Colonic mucosa (tissue), 4 donors: ENCODE data around the gene CDC5L. TPM values are rescaled to one million over a fixed set of nuclear protein-coding genes. Genes with fewer than 3 reads are reported as not detected.

Experiments
- DNase-seq: peaks from one replicate; pipeline ENCODE4 v3.0.0-alpha.2; 2020
- H3K27ac ChIP-seq: fragments of 200-600 bp; one replicate; pipeline ENCODE4 v1.8.0; 2021
- H3K27me3 ChIP-seq: fragments of 200-600 bp; one replicate; pipeline ENCODE4 v1.8.0; 2021
- H3K36me3 ChIP-seq: fragments of 200-600 bp; one replicate; pipeline ENCODE4 v1.8.0; 2021
- H3K4me1 ChIP-seq: fragments of 200-600 bp; one replicate; pipeline ENCODE4 v1.8.0; 2021; ENCODE audit warnings: mild to moderate bottlenecking
- H3K4me3 ChIP-seq: fragments of 200-600 bp; one replicate; pipeline ENCODE4 v1.8.0; 2021
- H3K9ac ChIP-seq, 2 donors: one replicate each; pipeline ENCODE4 v1.7.0; 2013; ENCODE audit warnings: control low read depth in 2 of 2, low read depth in 2 of 2, low read length in 2 of 2
- H3K9me3 ChIP-seq: fragments of 200-600 bp; one replicate; pipeline ENCODE4 v1.8.0; 2021
- CTCF ChIP-seq: fragments of 200-600 bp; IDR thresholded peaks from one replicate; pipeline ENCODE4 v1.8.0; 2022; ENCODE audit warnings: antibody characterized with exemption, mild to moderate bottlenecking
- intact Hi-C: fragments of 100-400 bp; cut with DNase I; formaldehyde crosslinking; loops from one replicate; pipeline ENCODE4 v1.14.1; 2022
- total RNA-seq, 2 donors: library from RNA; stranded (reverse); fragmentation: NEBNext Ultra II Directional in 1 of 2; extraction: Animal tissue kit (Norgen Biotek cat#: 25700) in 1 of 2; gene quantifications; one replicate each; pipeline ENCODE4 v1.2.1, GENCODE V29; 2021
- donor health status: healthy.
- donor health status: DM: no; HTN: no; CAD: no.
- donor health status: DM: no; HTN: no; CAD: no.

CDC5L gene
- total RNA-seq, 2 donors from 2014 or later = 20.6 to 20.8 TPM

- no peak for DNase-seq
- Histone ChIP-seq H3K4me1 (no peaks in the 10 kb centered on the region), H3K9me3 (no peaks in the 10 kb centered on the region), H3K27ac (no peak overlapping the region), H3K27me3 (no peaks in the 10 kb centered on the region), H3K36me3 (no peaks in the 10 kb centered on the region), H3K4me3 (no peak overlapping the region), H3K9ac (no peak overlapping the region)
- intact Hi-C loops = no loop called here
- TF ChIP-seq CTCF = no peak
Observed at GRCh38 chr6:44485601-44486401, 98.3 kb downstream of the CDC5L start.

GRCh38 chr6:44487002-44487401 lies 99.5 kb downstream of the CDC5L start:
- Histone ChIP-seq H3K9ac (no peak overlapping the region), H3K27me3 (no peaks in the 10 kb centered on the region), H3K27ac (no peak overlapping the region), H3K4me1 (no peaks in the 10 kb centered on the region), H3K9me3 (no peaks in the 10 kb centered on the region), H3K36me3 (no peaks in the 10 kb centered on the region), H3K4me3 (no peak overlapping the region)
- intact Hi-C loops = no loop called here
- DNase-seq = no peak
- no peak for TF ChIP-seq CTCF

- H3K9ac ChIP-seq = no peak overlapping the region
- H3K27ac ChIP-seq = no peak overlapping the region
- no peak overlapping the region for H3K4me3 ChIP-seq
- intact Hi-C loops = no loop called here
- H3K9me3 ChIP-seq = no peaks in the 10 kb centered on the region
- no peak for TF ChIP-seq CTCF
- no peaks in the 10 kb centered on the region for H3K36me3 ChIP-seq
- DNase-seq = no peak
- no peaks in the 10 kb centered on the region for H3K4me1 ChIP-seq
- no peaks in the 10 kb centered on the region for H3K27me3 ChIP-seq
Observed at GRCh38 chr6:44487586-44487985, 100.1 kb downstream of the CDC5L start.

- Histone ChIP-seq H3K9me3 (no peaks in the 10 kb centered on the region), H3K4me1 (no peaks in the 10 kb centered on the region), H3K27ac (no peak overlapping the region), H3K4me3 (no peak overlapping the region), H3K9ac (no peak overlapping the region), H3K27me3 (no peaks in the 10 kb centered on the region), H3K36me3 (no peaks in the 10 kb centered on the region)
- intact Hi-C loops = no loop called here
- no peak for DNase-seq
- no peak for TF ChIP-seq CTCF
Observed at GRCh38 chr6:44489910-44490604, 102.6 kb downstream of the CDC5L start.

- Histone ChIP-seq H3K27me3 (no peaks in the 10 kb centered on the region), H3K9ac (no peak overlapping the region), H3K4me3 (no peak overlapping the region), H3K4me1 (no peaks in the 10 kb centered on the region), H3K9me3 (no peaks in the 10 kb centered on the region), H3K36me3 (no peaks in the 10 kb centered on the region), H3K27ac (no peak overlapping the region)
- intact Hi-C loops = no loop called here
- DNase-seq = no peak
- TF ChIP-seq CTCF = no peak
Observed at GRCh38 chr6:44493132-44493531, 105.6 kb downstream of the CDC5L start.
